HEK293 (cell line): ENCODE results near the gene GNMT.

Experiments used
- BCL11A ChIP-seq: fragments of 450-650 bp; formaldehyde crosslinking; IDR thresholded peaks from 2 replicates; pipeline ENCODE4 v1.5.1; 2016; ENCODE audit warnings: low read depth, missing biosample characterization, missing genetic modification characterization
- CTCF ChIP-seq: fragments of 450-650 bp; formaldehyde crosslinking; IDR thresholded peaks from 2 replicates; pipeline ENCODE4 v1.5.1; 2016; ENCODE audit warnings: missing biosample characterization, missing genetic modification characterization
- KLF17 ChIP-seq: fragments of 450-650 bp; formaldehyde crosslinking; IDR thresholded peaks from 2 replicates; pipeline ENCODE4 v1.5.1; 2016; ENCODE audit warnings: missing biosample characterization, missing genetic modification characterization
- SCRT2 ChIP-seq: fragments of 450-650 bp; formaldehyde crosslinking; IDR thresholded peaks from 2 replicates; pipeline ENCODE4 v1.5.1; 2016; ENCODE audit warnings: missing biosample characterization, missing genetic modification characterization
- SETDB1 ChIP-seq: IDR thresholded peaks from one replicate; pipeline ENCODE4 v1.6.1; 2017; ENCODE audit warnings: mild to moderate bottlenecking, low read length, moderate library complexity, mixed read lengths; ENCODE audit not compliant: insufficient read length
- TCF7L2 ChIP-seq: IDR thresholded peaks from 2 replicates; pipeline ENCODE4 v1.6.1; 2011; ENCODE audit warnings: low read depth, mild to moderate bottlenecking, inconsistent platforms, low read length, moderate library complexity, borderline replicate concordance
- ZBTB7A ChIP-seq: fragments of 450-650 bp; formaldehyde crosslinking; IDR thresholded peaks from 2 replicates; pipeline ENCODE4 v1.5.1; 2016; ENCODE audit warnings: low read depth, missing biosample characterization, missing genetic modification characterization
- ZNF138 ChIP-seq: fragments of 450-650 bp; formaldehyde crosslinking; IDR thresholded peaks from 2 replicates; pipeline ENCODE4 v1.5.1; 2016; ENCODE audit warnings: missing biosample characterization, missing genetic modification characterization, borderline replicate concordance
- ZNF394 ChIP-seq: fragments of 450-650 bp; formaldehyde crosslinking; IDR thresholded peaks from 2 replicates; pipeline ENCODE4 v1.5.1; 2016; ENCODE audit warnings: missing biosample characterization, missing genetic modification characterization, mild to moderate bottlenecking, moderate library complexity, borderline replicate concordance
- ZNF416 ChIP-seq: fragments of 450-650 bp; formaldehyde crosslinking; IDR thresholded peaks from 2 replicates; pipeline ENCODE4 v1.5.1; 2016; ENCODE audit warnings: missing biosample characterization, missing genetic modification characterization
- ZNF747 ChIP-seq: fragments of 450-650 bp; formaldehyde crosslinking; IDR thresholded peaks from 2 replicates; pipeline ENCODE4 v1.5.1; 2016; ENCODE audit warnings: missing biosample characterization, missing genetic modification characterization
- ZXDB ChIP-seq: fragments of 450-650 bp; formaldehyde crosslinking; IDR thresholded peaks from 2 replicates; pipeline ENCODE4 v1.5.1; 2016; ENCODE audit warnings: missing biosample characterization, missing genetic modification characterization

GRCh38 chr6:42968783-42969182 is 8.2 kb downstream of the GNMT start:
- no peak for TF ChIP-seq TCF7L2
- no peak for TF ChIP-seq ZBTB7A
- no peak for TF ChIP-seq SETDB1
- no peak for TF ChIP-seq ZXDB (tag by site-specific recombination)
- no peak for TF ChIP-seq ZNF416 (tag by site-specific recombination)
- no peak for TF ChIP-seq CTCF (tag by site-specific recombination)
- no peak for TF ChIP-seq ZNF138 (tag by site-specific recombination)
- no peak for TF ChIP-seq ZNF747 (tag by site-specific recombination)
- no peak for TF ChIP-seq SCRT2
- TF ChIP-seq KLF17 (tag by site-specific recombination): no peak
- no peak for TF ChIP-seq ZNF394 (tag by site-specific recombination)
- no peak for TF ChIP-seq BCL11A (tag by site-specific recombination)
